ENCODE results near the gene PPP1R27.

PPP1R27 gene

GRCh38 chr17:81866440-81867169 is 31.8 kb upstream of the PPP1R27 start:
- no peak for TF ChIP-seq CTCF (conservative IDR thresholded peaks at IDR 0.05; ENCODE audit: low read depth, low read length)
- Histone ChIP-seq H3K4me1 (ENCODE audit: low read depth, poor library complexity, severe bottlenecking) (peaks cover 57% of the 10 kb centered on the region), H3K4me2 (no peak overlapping the region), H3K9ac (no peak overlapping the region), H3K79me2 (ENCODE audit: insufficient read depth, low read depth) (peaks cover 52% of the 10 kb centered on the region), H3K27ac (peak overlapping the region; percentile 12; the same call in 1 of the 2 replicates), H3K27me3 (ENCODE audit: insufficient read depth, low read depth) (no peaks in the 10 kb centered on the region), H4K20me1 (ENCODE audit: insufficient read depth) (no peaks in the 10 kb centered on the region), H2AFZ (ENCODE audit: low read depth) (no peak overlapping the region), H3K36me3 (ENCODE audit: insufficient read depth) (no peaks in the 10 kb centered on the region), H3K4me3 (IDR thresholded peaks at IDR 0.05; ENCODE audit: insufficient read depth, low read depth, low read length) (no peak overlapping the region)

- no peak for TF ChIP-seq CTCF (conservative IDR thresholded peaks at IDR 0.05; ENCODE audit: low read depth, low read length)
- Histone ChIP-seq H3K4me2 (no peak overlapping the region), H4K20me1 (ENCODE audit: insufficient read depth) (no peaks in the 10 kb centered on the region), H3K9ac (no peak overlapping the region; the same call in 1 of the 2 replicates), H3K36me3 (ENCODE audit: insufficient read depth) (no peaks in the 10 kb centered on the region), H3K4me3 (IDR thresholded peaks at IDR 0.05; ENCODE audit: insufficient read depth, low read depth, low read length) (no peak overlapping the region), H3K27me3 (ENCODE audit: insufficient read depth, low read depth) (no peaks in the 10 kb centered on the region), H2AFZ (ENCODE audit: low read depth) (no peak overlapping the region), H3K4me1 (ENCODE audit: low read depth, poor library complexity, severe bottlenecking) (peaks cover 57% of the 10 kb centered on the region), H3K79me2 (ENCODE audit: insufficient read depth, low read depth) (peaks cover 52% of the 10 kb centered on the region), H3K27ac (peak overlapping the region; percentile 12; the same call in 1 of the 2 replicates)
These were observed 31.0 kb upstream of the PPP1R27 start for GRCh38 chr17:81865733-81866439.

GRCh38 chr17:81865358-81865732 is 30.5 kb upstream of the PPP1R27 start:
- peaks cover 57% of the 10 kb centered on the region for H3K4me1 ChIP-seq (ENCODE audit: low read depth, poor library complexity, severe bottlenecking)
- H3K36me3 ChIP-seq (ENCODE audit: insufficient read depth): no peaks in the 10 kb centered on the region
- peaks cover 48% of the 10 kb centered on the region for H3K79me2 ChIP-seq (ENCODE audit: insufficient read depth, low read depth)
- H3K27ac ChIP-seq: no peak overlapping the region; the same call in 1 of the 2 replicates
- no peaks in the 10 kb centered on the region for H4K20me1 ChIP-seq (ENCODE audit: insufficient read depth)
- no peak overlapping the region for H3K4me2 ChIP-seq
- no peak overlapping the region; the same call in 1 of the 2 replicates for H3K9ac ChIP-seq
- no peaks in the 10 kb centered on the region for H3K27me3 ChIP-seq (ENCODE audit: insufficient read depth, low read depth)
- TF ChIP-seq CTCF (conservative IDR thresholded peaks at IDR 0.05; ENCODE audit: low read depth, low read length): no peak
- H2AFZ ChIP-seq (ENCODE audit: low read depth): no peak overlapping the region
- H3K4me3 ChIP-seq (IDR thresholded peaks at IDR 0.05; ENCODE audit: insufficient read depth, low read depth, low read length): no peak overlapping the region

GRCh38 chr17:81863833-81864768 is 29.3 kb upstream of the PPP1R27 start:
- Histone ChIP-seq H4K20me1 (ENCODE audit: insufficient read depth) (peaks cover 3% of the 10 kb centered on the region), H3K27me3 (ENCODE audit: insufficient read depth, low read depth) (no peaks in the 10 kb centered on the region), H3K79me2 (ENCODE audit: insufficient read depth, low read depth) (peaks cover 48% of the 10 kb centered on the region), H3K27ac (no peak overlapping the region), H3K4me1 (ENCODE audit: low read depth, poor library complexity, severe bottlenecking) (peaks cover 52% of the 10 kb centered on the region), H3K9ac (no peak overlapping the region), H3K4me2 (no peak overlapping the region), H3K4me3 (IDR thresholded peaks at IDR 0.05; ENCODE audit: insufficient read depth, low read depth, low read length) (no peak overlapping the region), H2AFZ (ENCODE audit: low read depth) (no peak overlapping the region), H3K36me3 (ENCODE audit: insufficient read depth) (no peaks in the 10 kb centered on the region)
- TF ChIP-seq CTCF (conservative IDR thresholded peaks at IDR 0.05; ENCODE audit: low read depth, low read length): no peak
